MM.1S (cell line): ENCODE data around the gene KSR2.

Experiments
- DNase-seq: peaks from one replicate; pipeline ENCODE4 v3.0.0-alpha.2; 2015
- H2AFZ ChIP-seq: fragments of 300-600 bp; sonication (generic); 2 replicates; pipeline ENCODE4 v1.6.0; 2016; ENCODE audit warnings: antibody characterized with exemption, low read length
- H3F3A ChIP-seq: fragments of 300-600 bp; sonication (generic); 2 replicates; pipeline ENCODE4 v1.6.1; 2016; ENCODE audit warnings: mild to moderate bottlenecking, antibody characterized with exemption, low read length, moderate library complexity, mixed read lengths; ENCODE audit not compliant: insufficient read depth
- H3K27ac ChIP-seq: fragments of 300-600 bp; sonication (generic); 2 replicates; pipeline ENCODE4 v1.5.1; 2016; ENCODE audit warnings: mild to moderate bottlenecking, low read length
- H3K27me3 ChIP-seq: fragments of 300-600 bp; sonication (generic); replicated peaks from 2 replicates; pipeline ENCODE4 v1.6.0; 2016; ENCODE audit warnings: low read length; ENCODE audit not compliant: insufficient read depth
- H3K36me3 ChIP-seq: fragments of 300-600 bp; sonication (generic); replicated peaks from 2 replicates; pipeline ENCODE4 v1.6.1; 2016; ENCODE audit warnings: mild to moderate bottlenecking, low read length, mixed read lengths; ENCODE audit not compliant: insufficient read depth
- H3K4me1 ChIP-seq: fragments of 300-600 bp; sonication (generic); 2 replicates; pipeline ENCODE4 v1.6.1; 2016; ENCODE audit warnings: low read length, mixed read lengths
- H3K4me2 ChIP-seq: fragments of 300-600 bp; sonication (generic); 2 replicates; pipeline ENCODE4 v1.6.0; 2016; ENCODE audit warnings: low read depth, low read length
- H3K4me3 ChIP-seq: fragments of 300-600 bp; sonication (generic); 2 replicates; pipeline ENCODE4 v1.5.1; 2016; ENCODE audit warnings: low read length, mixed read lengths
- H3K79me2 ChIP-seq: fragments of 300-600 bp; sonication (generic); 2 replicates; pipeline ENCODE4 v1.6.1; 2016; ENCODE audit warnings: mixed run types, low read length, mixed read lengths
- H3K9ac ChIP-seq: fragments of 300-600 bp; sonication (generic); 2 replicates; pipeline ENCODE4 v1.6.1; 2016; ENCODE audit warnings: low read length, mixed read lengths
- H3K9me2 ChIP-seq: fragments of 300-600 bp; sonication (generic); replicated peaks from 2 replicates; pipeline ENCODE4 v1.6.1; 2016; ENCODE audit warnings: mild to moderate bottlenecking, low read length, mixed read lengths; ENCODE audit not compliant: insufficient read depth
- H3K9me3 ChIP-seq: fragments of 300-600 bp; sonication (generic); replicated peaks from 2 replicates; pipeline ENCODE4 v1.6.1; 2016; ENCODE audit warnings: mild to moderate bottlenecking, low read length, mixed read lengths; ENCODE audit not compliant: insufficient read depth
- H4K20me1 ChIP-seq: fragments of 300-600 bp; sonication (generic); 2 replicates; pipeline ENCODE4 v1.6.1; 2016; ENCODE audit warnings: mild to moderate bottlenecking, low read length, moderate library complexity, mixed read lengths; ENCODE audit not compliant: insufficient read depth
- CTCF ChIP-seq: fragments of 300-600 bp; sonication (generic); IDR thresholded peaks from 2 replicates; pipeline ENCODE4 v1.5.1; 2016; ENCODE audit warnings: antibody characterized with exemption, low read length, mixed read lengths
- EZH2 ChIP-seq: fragments of 300-600 bp; sonication (generic); optimal IDR thresholded peaks from 2 replicates; pipeline ENCODE3; 2017; ENCODE audit warnings: low read depth, mild to moderate bottlenecking, antibody characterized with exemption, low read length, mixed read lengths
- EZH2phosphoT487 ChIP-seq: fragments of 300-600 bp; sonication (generic); IDR thresholded peaks from 2 replicates; pipeline ENCODE4 v1.6.1; 2018; ENCODE audit warnings: antibody characterized with exemption, low read length

Gene KSR2

GRCh38 chr12:117820216-117820907 lies 148.4 kb downstream of the KSR2 start:
- H3K36me3 ChIP-seq = no peaks in the 10 kb centered on the region
- TF ChIP-seq EZH2 (no peak), EZH2phosphoT487 (no peak)

GRCh38 chr12:117819160-117819559 lies 149.6 kb downstream of the KSR2 start:
- H3K9me3 ChIP-seq = no peaks in the 10 kb centered on the region
- H4K20me1 ChIP-seq = no peaks in the 10 kb centered on the region
- no peak for DNase-seq
- H3K27me3 ChIP-seq = no peaks in the 10 kb centered on the region; the same call in 1 of the 2 replicates
- no peak overlapping the region for H3K4me2 ChIP-seq
- no peak overlapping the region for H3K9ac ChIP-seq
- H3K9me2 ChIP-seq = no peaks in the 10 kb centered on the region
- no peak overlapping the region for H3K4me3 ChIP-seq
- H3K79me2 ChIP-seq = no peaks in the 10 kb centered on the region
- no peak overlapping the region for H3K27ac ChIP-seq
- TF ChIP-seq EZH2 (no peak), EZH2phosphoT487 (no peak), CTCF (no peak)
- no peaks in the 10 kb centered on the region for H3F3A ChIP-seq
- H3K4me1 ChIP-seq = no peaks in the 10 kb centered on the region
- no peaks in the 10 kb centered on the region for H3K36me3 ChIP-seq
- H2AFZ ChIP-seq = no peak overlapping the region

More at GRCh38 chr12:117820216-117820907, 148.4 kb downstream of the KSR2 start:
- Histone ChIP-seq H3K27me3 (no peaks in the 10 kb centered on the region; the same call in 1 of the 2 replicates), H3K4me2 (no peak overlapping the region), H3K9me3 (no peaks in the 10 kb centered on the region), H3K9ac (no peak overlapping the region), H3K79me2 (no peaks in the 10 kb centered on the region), H3K27ac (no peak overlapping the region), H3F3A (no peaks in the 10 kb centered on the region), H3K4me1 (no peaks in the 10 kb centered on the region), H2AFZ (no peak overlapping the region), H3K9me2 (no peaks in the 10 kb centered on the region), H3K4me3 (no peak overlapping the region), H4K20me1 (no peaks in the 10 kb centered on the region)
- no peak for DNase-seq

GRCh38 chr12:117818400-117818799 lies 150.4 kb downstream of the KSR2 start:
- DNase-seq = no peak
- no peak for TF ChIP-seq CTCF
- TF ChIP-seq EZH2 = no peak
- no peak for TF ChIP-seq EZH2phosphoT487
- H3K9ac ChIP-seq = no peak overlapping the region
- H3K4me1 ChIP-seq = no peaks in the 10 kb centered on the region
- H3K4me2 ChIP-seq = no peak overlapping the region
- H2AFZ ChIP-seq = no peak overlapping the region
- no peaks in the 10 kb centered on the region for H3F3A ChIP-seq
- H3K27ac ChIP-seq = no peak overlapping the region
- no peaks in the 10 kb centered on the region for H4K20me1 ChIP-seq
- no peaks in the 10 kb centered on the region for H3K79me2 ChIP-seq
- H3K36me3 ChIP-seq = no peaks in the 10 kb centered on the region
- H3K27me3 ChIP-seq = no peaks in the 10 kb centered on the region; the same call in 1 of the 2 replicates
- H3K9me3 ChIP-seq = no peaks in the 10 kb centered on the region
- no peaks in the 10 kb centered on the region for H3K9me2 ChIP-seq
- no peak overlapping the region for H3K4me3 ChIP-seq

GRCh38 chr12:117809509-117809908 lies 159.3 kb downstream of the KSR2 start:
- Histone ChIP-seq H3K9me3 (no peaks in the 10 kb centered on the region), H3K79me2 (no peaks in the 10 kb centered on the region), H4K20me1 (no peaks in the 10 kb centered on the region), H3K4me1 (no peaks in the 10 kb centered on the region), H3F3A (no peaks in the 10 kb centered on the region), H3K9ac (no peak overlapping the region), H3K4me2 (no peak overlapping the region), H3K9me2 (no peaks in the 10 kb centered on the region), H2AFZ (no peak overlapping the region), H3K36me3 (no peaks in the 10 kb centered on the region), H3K27ac (no peak overlapping the region), H3K27me3 (no peaks in the 10 kb centered on the region), H3K4me3 (no peak overlapping the region)
- DNase-seq = no peak
- TF ChIP-seq CTCF (no peak), EZH2phosphoT487 (no peak), EZH2 (no peak)
